Liver (tissue), 9 donors: ENCODE results near the gene NAT10. TPM values are rescaled to one million over a fixed set of nuclear protein-coding genes. Genes with fewer than 3 reads are reported as not detected.

ENCODE experiments used
- DNase-seq: peaks from one replicate; pipeline ENCODE4 v3.0.0-alpha.2; 2017; ENCODE audit warnings: low spot score
- H3K27ac ChIP-seq, 2 donors: one replicate each; pipeline ENCODE4 v1.7.0; 2013; ENCODE audit warnings: inconsistent platforms in 2 of 2, low read length in 2 of 2, control low read depth in 1 of 2, low read depth in 1 of 2, mild to moderate bottlenecking in 1 of 2
- H3K27me3 ChIP-seq, 4 donors: one replicate each; pipeline versions ENCODE4 v1.6.1 to v1.7.0; 2013; ENCODE audit warnings: low read length in 3 of 4, inconsistent platforms in 1 of 4, mild to moderate bottlenecking in 1 of 4, moderate library complexity in 1 of 4; ENCODE audit not compliant: control insufficient read depth in 4 of 4, insufficient read depth in 4 of 4
- H3K36me3 ChIP-seq, 4 donors: one replicate each; pipeline versions ENCODE4 v1.6.1 to v1.7.0; 2013; ENCODE audit warnings: low read length in 3 of 4, mild to moderate bottlenecking in 3 of 4, low read depth in 1 of 4, moderate library complexity in 1 of 4; ENCODE audit not compliant: control insufficient read depth in 4 of 4, insufficient read depth in 3 of 4
- H3K4me1 ChIP-seq, 4 donors: one replicate each; pipeline versions ENCODE4 v1.6.1 to v1.7.0; 2013; ENCODE audit warnings: low read length in 3 of 4, mild to moderate bottlenecking in 3 of 4, moderate library complexity in 1 of 4; ENCODE audit not compliant: control insufficient read depth in 4 of 4, insufficient read depth in 4 of 4
- H3K4me3 ChIP-seq, 3 donors: one replicate each; pipeline versions ENCODE4 v1.6.1 to v1.7.0; 2013; ENCODE audit warnings: low read length in 3 of 3, control low read depth in 1 of 3, low read depth in 1 of 3, mild to moderate bottlenecking in 1 of 3
- H3K9ac ChIP-seq, 2 donors: one replicate each; pipeline ENCODE4 v1.7.0; 2013; ENCODE audit warnings: low read length in 2 of 2, mild to moderate bottlenecking in 2 of 2, moderate library complexity in 2 of 2, control low read depth in 1 of 2, low read depth in 1 of 2
- H3K9me3 ChIP-seq, 4 donors: one replicate each; pipeline versions ENCODE4 v1.6.1 to v1.7.0; 2013; ENCODE audit warnings: low read length in 3 of 4; ENCODE audit not compliant: control insufficient read depth in 4 of 4
- EGR1 ChIP-seq, 2 donors: IDR thresholded peaks; 2 replicates each; pipeline ENCODE4 v1.6.1; 2016 to 2018; ENCODE audit warnings: antibody characterized with exemption in 2 of 2, low read depth in 2 of 2
- FOXA1 ChIP-seq: IDR thresholded peaks from 2 replicates; pipeline ENCODE4 v1.6.1; 2016; ENCODE audit warnings: antibody characterized with exemption
- FOXA2 ChIP-seq: IDR thresholded peaks from 2 replicates; pipeline ENCODE4 v1.6.1; 2016; ENCODE audit warnings: antibody characterized with exemption
- GABPA ChIP-seq, 2 donors: IDR thresholded peaks in 1 of 2; conservative IDR thresholded peaks in 1 of 2; 2 replicates each; pipeline ENCODE4 v1.6.1; 2016; ENCODE audit warnings: antibody characterized with exemption in 2 of 2, mild to moderate bottlenecking in 1 of 2, moderate library complexity in 1 of 2
- HNF4G ChIP-seq: IDR thresholded peaks from 2 replicates; pipeline ENCODE4 v1.6.1; 2016; ENCODE audit warnings: antibody characterized with exemption
- NR2F2 ChIP-seq: IDR thresholded peaks from 2 replicates; pipeline ENCODE4 v1.6.1; 2016; ENCODE audit warnings: antibody characterized with exemption
- RAD21 ChIP-seq, 2 donors: IDR thresholded peaks; 2 replicates each; pipeline ENCODE4 v1.6.1; 2016; ENCODE audit warnings: antibody characterized with exemption in 2 of 2, mild to moderate bottlenecking in 2 of 2
- SP1 ChIP-seq: IDR thresholded peaks from 2 replicates; pipeline ENCODE4 v1.6.1; 2018; ENCODE audit warnings: antibody characterized with exemption, mild to moderate bottlenecking
- TAF1 ChIP-seq: conservative IDR thresholded peaks from 2 replicates; pipeline ENCODE4 v1.6.1; 2016; ENCODE audit warnings: antibody characterized with exemption, mild to moderate bottlenecking
- YY1 ChIP-seq: IDR thresholded peaks from 2 replicates; pipeline ENCODE4 v1.6.1; 2016; ENCODE audit warnings: antibody characterized with exemption, mild to moderate bottlenecking
- WGBS: extraction: QIAGEN DNeasy Blood & Tissue Kit; methylation state at CpG from one replicate; pipeline ENCODE4 v1.1.7; 2013; 5-methylcytosine and 5-hydroxymethylcytosine counted together
- polyA plus RNA-seq, 2 donors: library from polyadenylated mRNA; stranded (reverse) in 1 of 2; unstranded in 1 of 2; fragments of 200-250 nt in 1 of 2; fragments of >200 nt in 1 of 2; fragmentation: Nextera tagmentation in 1 of 2; extraction: Ambion mirVana in 1 of 2; gene quantifications; one replicate each; pipeline versions ENCODE4 v1.2.1 to v1.2.3, GENCODE V29; 2013 to 2015
- total RNA-seq, 2 donors: library from RNA; depleted of rRNA; stranded (reverse); fragments of >200 nt; gene quantifications; one replicate each; pipeline ENCODE4 v1.2.3, GENCODE V29; 2014
- TF ChIP-seq, protein P1 (sequence below): IDR thresholded peaks from 2 replicates; pipeline ENCODE4 v1.6.1; 2016; ENCODE audit warnings: antibody characterized with exemption, mild to moderate bottlenecking
- TF ChIP-seq, protein P2 (sequence below): fragments of 150-350 bp; IDR thresholded peaks from 2 replicates; pipeline ENCODE4 v1.5.1; 2017; ENCODE audit warnings: improper control_type of control experiment, low read depth, low read length; ENCODE audit not compliant: missing input control
- TF ChIP-seq, protein P3 (sequence below): IDR thresholded peaks from 2 replicates; pipeline ENCODE4 v1.6.1; 2016; ENCODE audit warnings: antibody characterized with exemption
- TF ChIP-seq, protein P4 (sequence below): IDR thresholded peaks from 2 replicates; pipeline ENCODE4 v1.6.1; 2016; ENCODE audit warnings: antibody characterized with exemption
- donor health status: healthy.
- donor health status: healthy.
- donor health status: healthy.
- donor health status: healthy.
- donor health status: healthy.

Gene NAT10
- total and polyA plus RNA-seq, 4 donors: 9.1 to 14.0 (median 13.5) TPM

DNA sequence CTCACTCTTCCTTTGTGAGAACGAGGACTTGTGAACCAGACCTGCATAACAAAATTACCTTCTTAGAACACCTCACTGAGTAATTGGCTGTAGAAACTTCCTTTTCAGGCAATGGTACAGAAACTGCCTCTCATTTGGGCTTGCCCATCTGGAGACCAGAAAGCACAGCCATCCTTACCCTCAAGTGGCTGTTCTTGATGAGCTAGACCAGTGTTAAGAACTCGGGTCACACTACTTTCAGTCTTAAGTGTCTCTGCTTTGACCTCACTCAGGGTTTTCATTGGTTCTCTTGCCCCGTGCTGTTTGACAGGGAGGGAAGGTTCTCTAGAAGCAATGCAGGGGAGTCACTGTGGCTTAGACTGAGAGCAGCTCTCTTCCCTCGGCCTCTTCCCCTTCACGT lies 29.3 kb downstream of the NAT10 start (continued):
- TF ChIP-seq GABPA (IDR thresholded peaks at IDR 0.05 in 1 of 2, conservative IDR thresholded peaks at IDR 0.05 in 1 of 2): no peak

DNA sequence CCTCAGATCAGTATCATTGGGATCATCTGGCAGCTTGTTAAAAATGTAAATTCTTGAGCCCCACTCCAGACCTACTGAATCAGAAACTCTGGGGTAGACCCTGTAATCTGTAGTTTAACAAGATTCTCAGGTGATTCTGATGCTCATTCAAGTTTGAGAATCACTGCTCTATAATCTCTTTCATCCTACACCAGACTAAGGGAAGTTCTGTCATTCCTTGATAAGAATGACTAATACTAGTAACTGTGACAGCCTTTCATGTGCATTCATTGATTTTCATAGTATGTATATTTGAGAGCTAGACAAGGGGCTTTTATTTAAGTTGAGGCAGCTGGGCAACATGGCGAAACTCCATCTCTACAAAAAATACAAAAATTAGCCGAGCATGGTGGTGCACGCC lies 30.0 kb downstream of the NAT10 start:
- Histone ChIP-seq H3K27me3 (no peaks in the 10 kb centered on the region), H3K36me3 (peaks cover 5 to 93% (median 62%) of the 10 kb centered on the region in 4 donors), H3K4me3 (no peak overlapping the region), H3K9ac (no peak overlapping the region), H3K4me1 (no peaks in the 10 kb centered on the region), H3K9me3 (no peaks in the 10 kb centered on the region), H3K27ac (no peak overlapping the region)
- WGBS: 97% methylated on average over 3 of the region's 3 CpGs
- TF ChIP-seq NR2F2 (no peak), TAF1 (no peak), FOXA2 (no peak), GABPA (IDR thresholded peaks at IDR 0.05 in 1 of 2, conservative IDR thresholded peaks at IDR 0.05 in 1 of 2) (no peak), SP1 (no peak), RAD21 (IDR thresholded peaks at IDR 0.05) (no peak), FOXA1 (no peak), YY1 (no peak), HNF4G (no peak), EGR1 (IDR thresholded peaks at IDR 0.05; ENCODE audit: low read depth in 2 of 2) (no peak)
- TF ChIP-seq, protein P1, sequence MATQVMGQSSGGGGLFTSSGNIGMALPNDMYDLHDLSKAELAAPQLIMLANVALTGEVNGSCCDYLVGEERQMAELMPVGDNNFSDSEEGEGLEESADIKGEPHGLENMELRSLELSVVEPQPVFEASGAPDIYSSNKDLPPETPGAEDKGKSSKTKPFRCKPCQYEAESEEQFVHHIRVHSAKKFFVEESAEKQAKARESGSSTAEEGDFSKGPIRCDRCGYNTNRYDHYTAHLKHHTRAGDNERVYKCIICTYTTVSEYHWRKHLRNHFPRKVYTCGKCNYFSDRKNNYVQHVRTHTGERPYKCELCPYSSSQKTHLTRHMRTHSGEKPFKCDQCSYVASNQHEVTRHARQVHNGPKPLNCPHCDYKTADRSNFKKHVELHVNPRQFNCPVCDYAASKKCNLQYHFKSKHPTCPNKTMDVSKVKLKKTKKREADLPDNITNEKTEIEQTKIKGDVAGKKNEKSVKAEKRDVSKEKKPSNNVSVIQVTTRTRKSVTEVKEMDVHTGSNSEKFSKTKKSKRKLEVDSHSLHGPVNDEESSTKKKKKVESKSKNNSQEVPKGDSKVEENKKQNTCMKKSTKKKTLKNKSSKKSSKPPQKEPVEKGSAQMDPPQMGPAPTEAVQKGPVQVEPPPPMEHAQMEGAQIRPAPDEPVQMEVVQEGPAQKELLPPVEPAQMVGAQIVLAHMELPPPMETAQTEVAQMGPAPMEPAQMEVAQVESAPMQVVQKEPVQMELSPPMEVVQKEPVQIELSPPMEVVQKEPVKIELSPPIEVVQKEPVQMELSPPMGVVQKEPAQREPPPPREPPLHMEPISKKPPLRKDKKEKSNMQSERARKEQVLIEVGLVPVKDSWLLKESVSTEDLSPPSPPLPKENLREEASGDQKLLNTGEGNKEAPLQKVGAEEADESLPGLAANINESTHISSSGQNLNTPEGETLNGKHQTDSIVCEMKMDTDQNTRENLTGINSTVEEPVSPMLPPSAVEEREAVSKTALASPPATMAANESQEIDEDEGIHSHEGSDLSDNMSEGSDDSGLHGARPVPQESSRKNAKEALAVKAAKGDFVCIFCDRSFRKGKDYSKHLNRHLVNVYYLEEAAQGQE: no peak
- TF ChIP-seq, protein P2, sequence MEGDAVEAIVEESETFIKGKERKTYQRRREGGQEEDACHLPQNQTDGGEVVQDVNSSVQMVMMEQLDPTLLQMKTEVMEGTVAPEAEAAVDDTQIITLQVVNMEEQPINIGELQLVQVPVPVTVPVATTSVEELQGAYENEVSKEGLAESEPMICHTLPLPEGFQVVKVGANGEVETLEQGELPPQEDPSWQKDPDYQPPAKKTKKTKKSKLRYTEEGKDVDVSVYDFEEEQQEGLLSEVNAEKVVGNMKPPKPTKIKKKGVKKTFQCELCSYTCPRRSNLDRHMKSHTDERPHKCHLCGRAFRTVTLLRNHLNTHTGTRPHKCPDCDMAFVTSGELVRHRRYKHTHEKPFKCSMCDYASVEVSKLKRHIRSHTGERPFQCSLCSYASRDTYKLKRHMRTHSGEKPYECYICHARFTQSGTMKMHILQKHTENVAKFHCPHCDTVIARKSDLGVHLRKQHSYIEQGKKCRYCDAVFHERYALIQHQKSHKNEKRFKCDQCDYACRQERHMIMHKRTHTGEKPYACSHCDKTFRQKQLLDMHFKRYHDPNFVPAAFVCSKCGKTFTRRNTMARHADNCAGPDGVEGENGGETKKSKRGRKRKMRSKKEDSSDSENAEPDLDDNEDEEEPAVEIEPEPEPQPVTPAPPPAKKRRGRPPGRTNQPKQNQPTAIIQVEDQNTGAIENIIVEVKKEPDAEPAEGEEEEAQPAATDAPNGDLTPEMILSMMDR: no peak
- TF ChIP-seq, protein P3, sequence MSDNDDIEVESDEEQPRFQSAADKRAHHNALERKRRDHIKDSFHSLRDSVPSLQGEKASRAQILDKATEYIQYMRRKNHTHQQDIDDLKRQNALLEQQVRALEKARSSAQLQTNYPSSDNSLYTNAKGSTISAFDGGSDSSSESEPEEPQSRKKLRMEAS: no peak
- TF ChIP-seq, protein P4, sequence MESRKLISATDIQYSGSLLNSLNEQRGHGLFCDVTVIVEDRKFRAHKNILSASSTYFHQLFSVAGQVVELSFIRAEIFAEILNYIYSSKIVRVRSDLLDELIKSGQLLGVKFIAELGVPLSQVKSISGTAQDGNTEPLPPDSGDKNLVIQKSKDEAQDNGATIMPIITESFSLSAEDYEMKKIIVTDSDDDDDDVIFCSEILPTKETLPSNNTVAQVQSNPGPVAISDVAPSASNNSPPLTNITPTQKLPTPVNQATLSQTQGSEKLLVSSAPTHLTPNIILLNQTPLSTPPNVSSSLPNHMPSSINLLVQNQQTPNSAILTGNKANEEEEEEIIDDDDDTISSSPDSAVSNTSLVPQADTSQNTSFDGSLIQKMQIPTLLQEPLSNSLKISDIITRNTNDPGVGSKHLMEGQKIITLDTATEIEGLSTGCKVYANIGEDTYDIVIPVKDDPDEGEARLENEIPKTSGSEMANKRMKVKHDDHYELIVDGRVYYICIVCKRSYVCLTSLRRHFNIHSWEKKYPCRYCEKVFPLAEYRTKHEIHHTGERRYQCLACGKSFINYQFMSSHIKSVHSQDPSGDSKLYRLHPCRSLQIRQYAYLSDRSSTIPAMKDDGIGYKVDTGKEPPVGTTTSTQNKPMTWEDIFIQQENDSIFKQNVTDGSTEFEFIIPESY: no peak
- no peak for DNase-seq

DNA sequence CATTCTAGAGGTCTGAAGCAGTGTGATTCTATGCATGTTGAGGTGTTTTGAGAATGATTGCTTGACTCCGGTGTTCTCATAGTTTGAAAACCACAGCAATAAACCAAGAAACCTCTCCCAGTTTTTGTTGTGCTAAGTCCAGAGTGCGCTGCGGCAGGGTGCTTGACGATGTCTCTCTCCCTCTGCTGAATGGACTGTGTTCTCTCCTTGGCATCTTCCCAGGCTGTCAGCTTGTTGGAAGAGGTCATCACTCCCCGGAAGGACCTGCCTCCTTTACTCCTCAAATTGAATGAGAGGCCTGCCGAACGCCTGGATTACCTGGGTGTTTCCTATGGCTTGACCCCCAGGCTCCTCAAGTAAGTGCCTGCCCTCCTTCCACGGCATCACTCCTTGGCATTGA lies 31.0 kb downstream of the NAT10 start:
- no peak for DNase-seq
- no peaks in the 10 kb centered on the region for H3K27me3 ChIP-seq
- H3K9ac ChIP-seq: no peak overlapping the region
- TF ChIP-seq, protein P3: no peak
- TF ChIP-seq NR2F2: no peak
- H3K27ac ChIP-seq: no peak overlapping the region
- H3K4me1 ChIP-seq: no peaks in the 10 kb centered on the region
- H3K4me3 ChIP-seq: no peak overlapping the region
- peaks cover 9 to 93% (median 62%) of the 10 kb centered on the region in 4 donors for H3K36me3 ChIP-seq
- no peaks in the 10 kb centered on the region for H3K9me3 ChIP-seq
- 84% methylated on average over 8 of the region's 8 CpGs for WGBS
